WTC11 (cell line): ENCODE measurements around the gene PRPH. TPM values are rescaled to one million over a fixed set of nuclear protein-coding genes. Genes with fewer than 3 reads are reported as not detected.

ENCODE experiments used
- ATAC-seq: fragments of 200-7000 bp; cut with Tn5 transposase; 2 replicates; pipeline ENCODE4 v1.10.0; 2021; ENCODE audit warnings: mild to moderate bottlenecking, moderate library complexity
- CTCF ChIA-PET: fragments of 300-600 bp; sonication (Branson Sonifier 250); formaldehyde crosslinking; loops from one replicate; lab custom pipeline; 2021; ENCODE audit warnings: antibody characterized with exemption; lab: Charles Lee
- POLR2A ChIA-PET: fragments of 350-600 bp; sonication (Branson Sonifier 250); formaldehyde crosslinking; loops from one replicate; lab custom pipeline; 2021; ENCODE audit warnings: antibody characterized with exemption; lab: Charles Lee
- DNase-seq: peaks from one replicate; pipeline ENCODE4 v3.0.0; 2021; ENCODE audit warnings: low spot score
- H3K27ac Mint-ChIP-seq: 2 replicates; pipeline ENCODE4 v1.8.0; 2021; ENCODE audit warnings: mixed read lengths
- H3K27me3 Mint-ChIP-seq: 2 replicates; pipeline ENCODE4 v1.8.0; 2021; ENCODE audit warnings: low read depth, mild to moderate bottlenecking, moderate library complexity, mixed read lengths
- H3K36me3 Mint-ChIP-seq: 2 replicates; pipeline ENCODE4 v1.8.0; 2021; ENCODE audit warnings: mixed read lengths
- H3K4me1 Mint-ChIP-seq: 2 replicates; pipeline ENCODE4 v1.8.0; 2022; ENCODE audit warnings: mixed read lengths
- H3K4me3 Mint-ChIP-seq: 2 replicates; pipeline ENCODE4 v1.8.0; 2021; ENCODE audit warnings: mild to moderate bottlenecking, moderate library complexity, mixed read lengths
- H3K9me3 Mint-ChIP-seq: 2 replicates; pipeline ENCODE4 v1.8.0; 2021; ENCODE audit warnings: mixed read lengths
- ATF1 ChIP-seq: sonication (generic); formaldehyde crosslinking; IDR thresholded peaks from 2 replicates; pipeline ENCODE4 v1.8.1; 2023; ENCODE audit warnings: mild to moderate bottlenecking, moderate library complexity, missing genetic modification reagents
- CBFB ChIP-seq: sonication (generic); formaldehyde crosslinking; IDR thresholded peaks from 2 replicates; pipeline ENCODE4 v1.8.1; 2022; ENCODE audit warnings: mild to moderate bottlenecking, low read depth, missing genetic modification reagents
- CREM ChIP-seq: sonication (generic); formaldehyde crosslinking; IDR thresholded peaks from 2 replicates; pipeline ENCODE4 v1.8.1; 2022; ENCODE audit warnings: mild to moderate bottlenecking, missing genetic modification reagents, moderate library complexity
- E2F4 ChIP-seq: sonication (generic); formaldehyde crosslinking; IDR thresholded peaks from 2 replicates; pipeline ENCODE4 v1.8.1; 2022; ENCODE audit warnings: low read depth, mild to moderate bottlenecking, moderate library complexity, missing genetic modification reagents, borderline replicate concordance
- EMX1 ChIP-seq: fragments of 250-450 bp; sonication (Bioruptor Pico); IDR thresholded peaks from 2 replicates; pipeline ENCODE4 v1.8.0; 2021; ENCODE audit warnings: mild to moderate bottlenecking
- ESRRA ChIP-seq: sonication (generic); formaldehyde crosslinking; IDR thresholded peaks from 2 replicates; pipeline ENCODE4 v1.8.1; 2022; ENCODE audit warnings: mild to moderate bottlenecking, missing genetic modification reagents, borderline replicate concordance
- FOXP1 ChIP-seq: sonication (generic); formaldehyde crosslinking; IDR thresholded peaks from 2 replicates; pipeline ENCODE4 v1.8.0; 2022; ENCODE audit warnings: missing genetic modification reagents, mild to moderate bottlenecking, moderate library complexity, borderline replicate concordance
- HMGXB4 ChIP-seq: sonication (generic); formaldehyde crosslinking; IDR thresholded peaks from 2 replicates; pipeline ENCODE4 v1.8.1; 2023; ENCODE audit warnings: mild to moderate bottlenecking, moderate library complexity, missing genetic modification reagents
- IRF2 ChIP-seq: sonication (generic); formaldehyde crosslinking; IDR thresholded peaks from 2 replicates; pipeline ENCODE4 v1.8.0; 2022; ENCODE audit warnings: low read depth, missing genetic modification reagents, borderline replicate concordance
- MYBL2 ChIP-seq: sonication (generic); formaldehyde crosslinking; IDR thresholded peaks from 2 replicates; pipeline ENCODE4 v1.8.1; 2023; ENCODE audit warnings: mild to moderate bottlenecking, moderate library complexity, missing genetic modification reagents
- NFATC4 ChIP-seq: fragments of 250-450 bp; sonication (Bioruptor Pico); IDR thresholded peaks from 2 replicates; pipeline ENCODE4 v1.9.0; 2021; ENCODE audit warnings: mild to moderate bottlenecking
- NR1H2 ChIP-seq: sonication (generic); formaldehyde crosslinking; IDR thresholded peaks from 2 replicates; pipeline ENCODE4 v1.9.0; 2021; ENCODE audit warnings: mild to moderate bottlenecking, moderate library complexity, missing genetic modification reagents
- OVOL2 ChIP-seq: fragments of 250-450 bp; sonication (Bioruptor Pico); IDR thresholded peaks from 2 replicates; pipeline ENCODE4 v1.9.0; 2021; ENCODE audit warnings: mild to moderate bottlenecking, borderline replicate concordance
- PRRX2 ChIP-seq: fragments of 250-450 bp; sonication (Bioruptor Pico); IDR thresholded peaks from 2 replicates; pipeline ENCODE4 v1.8.0; 2021; ENCODE audit warnings: mild to moderate bottlenecking
- RELA ChIP-seq: sonication (generic); formaldehyde crosslinking; IDR thresholded peaks from 2 replicates; pipeline ENCODE4 v1.8.1; 2022; ENCODE audit warnings: missing genetic modification reagents, mild to moderate bottlenecking, borderline replicate concordance
- SMAD3 ChIP-seq: sonication (generic); formaldehyde crosslinking; IDR thresholded peaks from 2 replicates; pipeline ENCODE4 v1.8.0; 2022; ENCODE audit warnings: missing genetic modification reagents, mild to moderate bottlenecking, borderline replicate concordance
- SOX15 ChIP-seq: fragments of 250-450 bp; sonication (Bioruptor Pico); IDR thresholded peaks from 2 replicates; pipeline ENCODE4 v1.9.0; 2021; ENCODE audit warnings: mild to moderate bottlenecking
- TEAD4 ChIP-seq: sonication (generic); formaldehyde crosslinking; IDR thresholded peaks from 2 replicates; pipeline ENCODE4 v1.8.0; 2022; ENCODE audit warnings: mild to moderate bottlenecking, missing genetic modification reagents
- ZNF138 ChIP-seq: sonication (generic); formaldehyde crosslinking; conservative IDR thresholded peaks from 2 replicates; pipeline ENCODE4 v1.8.1; 2022; ENCODE audit warnings: mild to moderate bottlenecking, moderate library complexity, missing genetic modification reagents
- ZNF263 ChIP-seq: sonication (generic); formaldehyde crosslinking; IDR thresholded peaks from 2 replicates; pipeline ENCODE4 v1.8.1; 2022; ENCODE audit warnings: low read depth, mild to moderate bottlenecking, moderate library complexity, missing genetic modification reagents
- ZNF425 ChIP-seq: fragments of 250-450 bp; sonication (Bioruptor Pico); conservative IDR thresholded peaks from 2 replicates; pipeline ENCODE4 v1.9.0; 2021; ENCODE audit warnings: mild to moderate bottlenecking
- ZNF512 ChIP-seq: sonication (generic); formaldehyde crosslinking; IDR thresholded peaks from 2 replicates; pipeline ENCODE4 v1.8.1; 2022; ENCODE audit warnings: missing genetic modification reagents, borderline replicate concordance
- total RNA-seq: library from RNA; stranded (reverse); gene quantifications from 3 replicates; pipeline ENCODE4 v1.2.3, GENCODE V29; 2021
- TF ChIP-seq, protein P1 (sequence below): sonication (generic); formaldehyde crosslinking; IDR thresholded peaks from 2 replicates; pipeline ENCODE4 v1.8.0; 2022; ENCODE audit warnings: missing genetic modification reagents
- TF ChIP-seq, protein P2 (sequence below): sonication (generic); formaldehyde crosslinking; IDR thresholded peaks from 2 replicates; pipeline ENCODE4 v1.8.1; 2023; ENCODE audit warnings: mild to moderate bottlenecking, missing genetic modification reagents, moderate library complexity

PRPH gene
- total RNA-seq, 1 experiment from 2014 or later: 2.4 TPM

- no peak for TF ChIP-seq E2F4
- TF ChIP-seq ESRRA: 0 out of 2 replicates have a peak, but pooled peaks have one; percentile 50
- peak; percentile 100 for TF ChIP-seq ZNF263 (CRISPR knock-in tag)
- TF ChIP-seq NR1H2 (CRISPR knock-in tag): no peak
- no peak for TF ChIP-seq IRF2 (CRISPR knock-in tag)
- TF ChIP-seq, protein P1, sequence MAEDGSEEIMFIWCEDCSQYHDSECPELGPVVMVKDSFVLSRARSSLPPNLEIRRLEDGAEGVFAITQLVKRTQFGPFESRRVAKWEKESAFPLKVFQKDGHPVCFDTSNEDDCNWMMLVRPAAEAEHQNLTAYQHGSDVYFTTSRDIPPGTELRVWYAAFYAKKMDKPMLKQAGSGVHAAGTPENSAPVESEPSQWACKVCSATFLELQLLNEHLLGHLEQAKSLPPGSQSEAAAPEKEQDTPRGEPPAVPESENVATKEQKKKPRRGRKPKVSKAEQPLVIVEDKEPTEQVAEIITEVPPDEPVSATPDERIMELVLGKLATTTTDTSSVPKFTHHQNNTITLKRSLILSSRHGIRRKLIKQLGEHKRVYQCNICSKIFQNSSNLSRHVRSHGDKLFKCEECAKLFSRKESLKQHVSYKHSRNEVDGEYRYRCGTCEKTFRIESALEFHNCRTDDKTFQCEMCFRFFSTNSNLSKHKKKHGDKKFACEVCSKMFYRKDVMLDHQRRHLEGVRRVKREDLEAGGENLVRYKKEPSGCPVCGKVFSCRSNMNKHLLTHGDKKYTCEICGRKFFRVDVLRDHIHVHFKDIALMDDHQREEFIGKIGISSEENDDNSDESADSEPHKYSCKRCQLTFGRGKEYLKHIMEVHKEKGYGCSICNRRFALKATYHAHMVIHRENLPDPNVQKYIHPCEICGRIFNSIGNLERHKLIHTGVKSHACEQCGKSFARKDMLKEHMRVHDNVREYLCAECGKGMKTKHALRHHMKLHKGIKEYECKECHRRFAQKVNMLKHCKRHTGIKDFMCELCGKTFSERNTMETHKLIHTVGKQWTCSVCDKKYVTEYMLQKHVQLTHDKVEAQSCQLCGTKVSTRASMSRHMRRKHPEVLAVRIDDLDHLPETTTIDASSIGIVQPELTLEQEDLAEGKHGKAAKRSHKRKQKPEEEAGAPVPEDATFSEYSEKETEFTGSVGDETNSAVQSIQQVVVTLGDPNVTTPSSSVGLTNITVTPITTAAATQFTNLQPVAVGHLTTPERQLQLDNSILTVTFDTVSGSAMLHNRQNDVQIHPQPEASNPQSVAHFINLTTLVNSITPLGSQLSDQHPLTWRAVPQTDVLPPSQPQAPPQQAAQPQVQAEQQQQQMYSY (CRISPR knock-in tag): no peak
- TF ChIP-seq EMX1 (CRISPR knock-in tag): no peak
- 0 out of 2 replicates have a peak, but pooled peaks have one; percentile 30 for TF ChIP-seq RELA
- TF ChIP-seq, protein P2, sequence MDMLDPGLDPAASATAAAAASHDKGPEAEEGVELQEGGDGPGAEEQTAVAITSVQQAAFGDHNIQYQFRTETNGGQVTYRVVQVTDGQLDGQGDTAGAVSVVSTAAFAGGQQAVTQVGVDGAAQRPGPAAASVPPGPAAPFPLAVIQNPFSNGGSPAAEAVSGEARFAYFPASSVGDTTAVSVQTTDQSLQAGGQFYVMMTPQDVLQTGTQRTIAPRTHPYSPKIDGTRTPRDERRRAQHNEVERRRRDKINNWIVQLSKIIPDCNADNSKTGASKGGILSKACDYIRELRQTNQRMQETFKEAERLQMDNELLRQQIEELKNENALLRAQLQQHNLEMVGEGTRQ (CRISPR knock-in tag): no peak
These were observed 30.5 kb upstream of the PRPH start (continued) for GRCh38 chr12:49264466-49264872.

DNA sequence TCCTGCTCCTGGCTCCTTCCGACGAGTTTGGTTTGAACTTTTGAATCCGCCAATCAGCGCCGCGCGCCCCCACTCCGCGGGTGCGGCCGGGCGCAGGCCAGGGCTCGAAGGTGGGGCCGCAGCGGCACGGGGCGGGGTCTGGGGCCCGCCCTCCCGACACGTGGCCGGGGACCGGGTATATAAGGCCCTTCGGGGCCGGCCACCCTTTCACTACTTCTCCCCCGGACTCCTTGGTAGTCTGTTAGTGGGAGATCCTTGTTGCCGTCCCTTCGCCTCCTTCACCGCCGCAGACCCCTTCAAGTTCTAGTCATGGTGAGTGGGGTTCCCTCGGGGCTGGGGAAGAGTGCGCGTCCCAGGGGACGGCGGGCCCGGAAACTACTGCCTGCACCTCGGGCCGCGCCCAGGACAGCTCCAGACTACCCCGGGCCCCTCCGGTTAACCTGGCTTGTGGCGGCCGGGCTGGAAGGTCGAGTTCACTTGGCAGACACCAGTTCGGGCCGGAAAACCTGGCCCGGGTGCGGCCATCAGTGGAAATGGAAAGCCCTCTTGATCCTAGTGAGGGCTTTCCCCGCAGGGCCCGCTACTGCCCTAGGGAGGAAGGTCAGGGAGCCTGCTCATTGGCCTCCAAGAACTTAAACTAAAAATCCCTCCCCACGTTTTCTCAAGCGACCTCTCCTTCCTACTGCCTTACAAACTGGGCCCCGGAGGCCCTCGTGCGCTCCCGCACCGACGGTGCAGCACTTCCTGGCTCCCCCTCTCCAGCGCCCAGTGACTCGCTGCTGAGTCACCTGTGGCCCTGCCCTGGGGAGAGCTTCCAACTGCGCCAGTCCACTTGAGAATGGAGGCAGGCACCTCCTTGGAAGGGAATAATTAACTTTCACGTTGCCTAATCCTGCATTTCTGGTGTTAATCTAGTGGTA lies 29.8 kb upstream of the PRPH start, which contains the start of gene TUBA1C:
TUBA1C (plus strand) TSS at position 210 of the 920 bp plus-strand sequence; CDS start at position 310, 100 bp downstream.
- H3K4me1 Mint-ChIP-seq: peaks cover 30% of the 10 kb centered on the region
- peaks cover 36% of the 10 kb centered on the region for H3K36me3 Mint-ChIP-seq
- peak within 1 kb of the TSS; percentile 93 for H3K27ac Mint-ChIP-seq
- ATAC-seq (peak; percentile 92), DNase-seq (peak; percentile 94)
- peak within 1 kb of the TSS; percentile 95 for H3K4me3 Mint-ChIP-seq
- CTCF ChIA-PET: interaction anchor here (0.8 to 1.5 kb wide), 3 partner anchors 19 to 176 kb away, joined by 3 to 8 read pairs (median 4); no protein-coding TSS in a partner anchor
- POLR2A ChIA-PET: interaction anchor here (0.7 to 1.4 kb wide), 3 partner anchors 14 to 195 kb away, joined by 3 to 6 read pairs (median 4); no protein-coding TSS in a partner anchor
- H3K9me3 Mint-ChIP-seq: no peaks in the 10 kb centered on the region; the same call in 1 of the 2 replicates
- no peaks in the 10 kb centered on the region; the same call in 1 of the 2 replicates for H3K27me3 Mint-ChIP-seq
- TF ChIP-seq NFATC4 (peak; percentile 72), MYBL2 (peak; percentile 100), ZNF425 (CRISPR knock-in tag) (no peak), CREM (CRISPR knock-in tag) (0 out of 2 replicates have a peak, but pooled peaks have one; percentile 9), PRRX2 (CRISPR knock-in tag) (no peak), FOXP1 (no peak), ZNF512 (no peak), SMAD3 (0 out of 2 replicates have a peak, but pooled peaks have one; percentile 14), SOX15 (CRISPR knock-in tag) (no peak), ATF1 (CRISPR knock-in tag) (no peak), OVOL2 (CRISPR knock-in tag) (no peak), HMGXB4 (CRISPR knock-in tag) (no peak), CBFB (CRISPR knock-in tag) (no peak), ZNF138 (CRISPR knock-in tag) (no peak), TEAD4 (CRISPR knock-in tag) (no peak)
